HG02798 (cell line): Measurements from ENCODE around the gene TRPM3.
A peak's percentile ranks its signal among the peaks of the same experiment; 100 is the strongest.

Experiments used
- ATAC-seq: cut with Tn5 transposase; IDR thresholded peaks from one replicate; pipeline ENCODE4 v1.9.1; 2021; ENCODE audit warnings: mild to moderate bottlenecking; ENCODE audit not compliant: unreplicated experiment, poor library complexity

The TRPM3 gene

GRCh38 chr9:70510157-70510770, 611.2 kb downstream of the TRPM3 start:
- no peak for ATAC-seq

DNA sequence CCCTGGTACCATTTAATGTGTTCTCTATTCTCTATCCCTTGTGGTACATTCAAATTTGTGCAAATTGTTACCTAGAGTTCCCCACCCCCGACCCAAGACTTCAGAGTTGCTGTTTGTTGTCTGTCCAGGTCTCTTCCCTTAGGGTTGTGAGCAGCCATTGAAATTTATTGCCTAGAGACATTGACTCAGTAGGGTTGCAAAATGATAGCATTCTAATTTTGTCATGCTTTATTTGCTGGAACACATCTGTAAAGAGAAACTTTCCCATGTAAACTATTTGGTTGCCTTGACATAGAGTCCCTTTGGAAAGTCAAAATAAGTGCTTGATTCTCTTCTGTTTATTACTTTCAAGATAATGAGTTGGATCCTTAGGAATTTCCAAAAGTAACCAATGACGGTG, 615.3 kb downstream of the TRPM3 start:
- ATAC-seq = no peak

DNA sequence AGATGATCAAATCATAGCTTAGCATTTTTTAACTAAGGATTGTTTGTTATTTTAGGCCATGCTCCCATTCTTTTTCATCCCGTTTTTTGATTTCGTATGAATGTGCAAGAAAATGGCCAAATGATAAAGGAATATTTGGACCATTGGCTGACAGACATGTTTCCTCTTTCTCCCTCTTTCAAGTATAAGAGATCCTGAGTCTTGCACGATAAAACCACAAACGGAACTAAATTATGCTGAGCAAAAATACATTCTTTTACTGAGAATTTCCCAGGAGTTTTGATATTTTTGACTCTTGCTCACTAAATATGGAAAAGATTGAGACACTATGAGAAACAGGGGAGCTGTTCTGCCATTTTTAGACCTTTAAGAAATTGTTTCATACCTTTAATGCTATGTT, 616.6 kb downstream of the TRPM3 start:
- no peak for ATAC-seq

DNA sequence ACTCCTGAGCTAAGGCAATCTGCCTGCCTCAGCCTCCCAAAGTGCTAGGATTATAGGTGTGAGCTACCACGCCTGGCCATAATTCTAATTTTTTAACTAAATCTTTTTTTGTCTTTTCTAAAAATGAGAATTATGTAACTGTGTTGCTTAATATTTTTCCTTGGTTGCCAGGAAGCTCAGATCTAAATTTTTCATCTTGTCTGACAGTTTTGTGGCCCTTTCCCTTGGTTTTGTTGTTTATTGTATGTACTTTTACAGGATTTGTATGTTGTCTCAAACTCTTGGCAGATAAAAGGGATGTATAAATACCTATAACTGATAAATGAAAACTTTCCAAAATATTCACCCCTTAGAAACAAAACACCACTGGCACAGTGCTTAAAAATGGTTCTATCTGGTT, 618.7 kb downstream of the TRPM3 start:
- no peak for ATAC-seq

DNA sequence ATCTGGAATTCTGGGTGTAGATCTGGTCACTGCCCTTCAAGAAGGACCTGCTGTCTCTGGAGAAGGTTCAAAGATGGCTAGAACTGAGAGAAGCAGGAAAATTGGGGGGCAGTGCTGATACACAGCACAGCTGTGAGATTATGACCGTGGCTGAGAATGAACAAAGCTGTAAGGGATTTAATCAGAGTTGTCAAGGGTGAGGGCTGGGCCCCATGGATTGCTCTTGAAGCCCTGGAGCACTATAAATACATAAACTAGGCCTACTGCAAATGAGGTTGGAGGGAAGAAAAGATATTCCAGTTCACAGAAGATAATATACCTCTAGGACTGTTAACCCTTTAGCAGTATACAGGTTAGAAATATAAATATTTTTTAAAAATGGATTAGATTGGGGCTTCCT, 620.6 kb downstream of the TRPM3 start:
- no peak for ATAC-seq

GRCh38 chr9:70499621-70500020, 621.8 kb downstream of the TRPM3 start:
- no peak for ATAC-seq

- no peak for ATAC-seq
Measured at GRCh38 chr9:70498866-70499265, 622.6 kb downstream of the TRPM3 start.

DNA sequence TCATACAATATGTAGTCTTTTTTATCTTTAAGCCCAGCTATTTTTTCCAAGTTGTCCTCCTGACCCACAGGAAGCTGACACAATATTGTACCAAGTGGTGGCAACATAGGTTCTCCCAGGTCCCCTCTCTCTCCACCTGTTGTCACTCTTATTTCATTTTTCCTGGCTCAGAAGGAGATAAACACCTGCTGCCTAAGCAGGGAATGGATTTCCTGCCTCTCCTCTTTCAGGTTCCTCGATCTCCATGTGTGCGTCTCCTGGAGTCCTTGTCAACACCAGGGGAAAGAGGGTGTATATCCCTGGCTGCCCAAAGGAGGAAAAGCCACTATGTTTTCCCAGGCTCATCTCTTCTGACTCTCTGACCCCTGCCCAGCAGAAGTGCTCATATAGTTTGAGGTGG, 625.2 kb downstream of the TRPM3 start:
- ATAC-seq = no peak

DNA sequence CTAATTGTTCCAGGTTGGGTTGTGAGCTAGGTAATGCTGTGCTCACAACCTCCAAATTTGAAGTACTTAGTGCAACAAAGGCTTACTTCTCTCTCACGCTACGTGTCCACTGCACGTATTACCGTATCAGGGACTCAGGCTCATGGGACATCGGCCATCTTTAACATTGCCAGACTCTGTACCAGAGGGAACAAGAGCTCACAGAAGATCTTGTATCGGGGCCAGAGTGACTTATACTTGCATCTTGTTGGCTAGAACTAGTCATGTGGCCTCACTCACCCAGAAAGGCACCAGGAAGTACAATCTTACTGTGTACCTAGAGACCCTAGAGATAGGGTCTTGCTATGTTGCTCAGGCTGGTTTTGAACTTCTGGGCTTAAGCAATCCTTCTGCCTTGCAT, 625.9 kb downstream of the TRPM3 start:
- no peak for ATAC-seq

DNA sequence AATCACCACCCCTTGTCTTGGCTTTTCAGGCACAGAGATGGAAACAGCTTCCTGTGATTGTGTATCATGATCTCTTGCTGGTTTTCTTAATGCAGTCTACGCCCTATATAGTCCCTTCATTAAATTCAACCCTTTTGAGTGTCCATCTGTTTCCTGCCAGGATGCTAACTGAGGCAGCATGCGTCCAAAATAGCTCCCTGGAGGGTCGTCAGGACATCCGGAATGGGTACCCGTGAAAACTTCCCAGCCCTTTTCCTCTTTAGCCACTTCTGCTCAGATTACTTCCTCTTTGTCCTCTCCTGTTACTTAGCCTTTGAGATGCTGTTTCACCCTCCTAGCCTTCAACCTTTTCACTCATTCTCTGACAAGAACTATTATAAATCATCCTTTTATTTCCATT, 627.2 kb downstream of the TRPM3 start:
- ATAC-seq = no peak

DNA sequence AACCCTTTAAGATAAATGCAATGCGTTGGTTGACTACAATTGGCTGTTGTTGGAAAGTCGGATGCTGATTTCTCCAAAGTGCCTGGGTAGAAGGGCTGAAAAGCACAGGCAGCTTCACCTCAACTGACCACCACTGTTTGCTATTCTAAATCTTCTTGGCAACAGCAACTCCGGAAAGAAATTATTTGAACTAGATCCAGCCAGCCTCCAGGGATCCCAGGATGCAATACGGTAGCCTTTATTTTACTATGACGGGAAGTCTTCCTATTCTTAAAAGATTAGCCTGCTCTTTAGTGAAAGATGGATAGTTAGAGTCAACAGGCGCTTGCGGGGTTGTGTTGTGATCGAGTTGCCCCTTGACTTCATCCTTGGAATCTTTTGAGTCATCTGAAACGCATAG, 628.4 kb downstream of the TRPM3 start:
- ATAC-seq = no peak

GRCh38 chr9:70492319-70492777, 629.1 kb downstream of the TRPM3 start:
- no peak for ATAC-seq

GRCh38 chr9:70491426-70492318, 629.7 kb downstream of the TRPM3 start:
- no peak for ATAC-seq

GRCh38 chr9:70490478-70490877, 630.9 kb downstream of the TRPM3 start:
- no peak for ATAC-seq

DNA sequence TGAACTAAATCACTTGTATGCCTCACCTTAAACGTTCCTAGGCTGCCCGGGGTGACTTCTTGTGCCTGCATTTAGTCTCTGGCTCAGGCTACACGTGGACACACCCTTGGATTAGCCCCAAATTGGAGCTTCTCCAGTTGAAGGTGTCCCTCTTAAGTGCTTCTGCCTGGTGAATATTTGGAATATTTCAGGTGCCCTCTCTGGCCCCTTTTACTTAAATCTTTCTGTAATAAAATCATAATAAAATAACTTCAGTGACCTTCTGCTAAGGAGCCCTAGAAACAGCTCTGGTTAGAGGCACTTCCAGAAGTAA, 632.7 kb downstream of the TRPM3 start:
- ATAC-seq = no peak

DNA sequence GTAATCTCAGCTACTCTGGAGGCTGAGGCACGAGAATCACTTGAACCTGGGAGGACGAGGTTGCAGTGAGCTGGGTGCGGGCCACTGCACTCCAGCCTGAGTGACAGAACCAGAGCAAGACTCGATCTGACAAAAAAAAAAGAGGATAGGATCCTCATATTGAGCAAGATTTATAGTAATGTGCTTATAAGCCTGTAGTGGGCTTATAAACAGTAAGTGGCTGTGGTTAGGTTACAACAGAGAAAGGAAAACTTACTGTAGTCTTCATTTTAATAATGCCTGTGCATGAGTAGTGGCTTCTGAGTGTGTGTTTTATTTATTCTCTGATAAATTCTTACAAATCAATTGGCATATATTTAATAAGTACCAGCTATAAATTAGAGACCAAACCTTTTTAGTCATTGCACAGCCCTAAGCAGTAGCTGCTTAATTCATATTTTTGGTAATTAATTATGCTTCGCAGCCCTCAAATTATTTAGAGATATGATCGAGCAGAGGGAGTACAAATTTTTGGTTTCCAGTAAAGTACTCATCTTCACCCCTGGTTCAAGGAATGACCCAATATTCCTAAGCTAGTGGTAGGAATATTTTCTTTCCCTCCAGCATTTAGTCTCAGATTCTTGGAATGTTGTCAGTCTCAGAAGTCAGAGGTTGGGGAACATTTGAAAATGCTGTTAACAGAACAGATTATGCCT, 633.2 kb downstream of the TRPM3 start:
- ATAC-seq = no peak

GRCh38 chr9:70486127-70486526, 635.3 kb downstream of the TRPM3 start:
- ATAC-seq = no peak

DNA sequence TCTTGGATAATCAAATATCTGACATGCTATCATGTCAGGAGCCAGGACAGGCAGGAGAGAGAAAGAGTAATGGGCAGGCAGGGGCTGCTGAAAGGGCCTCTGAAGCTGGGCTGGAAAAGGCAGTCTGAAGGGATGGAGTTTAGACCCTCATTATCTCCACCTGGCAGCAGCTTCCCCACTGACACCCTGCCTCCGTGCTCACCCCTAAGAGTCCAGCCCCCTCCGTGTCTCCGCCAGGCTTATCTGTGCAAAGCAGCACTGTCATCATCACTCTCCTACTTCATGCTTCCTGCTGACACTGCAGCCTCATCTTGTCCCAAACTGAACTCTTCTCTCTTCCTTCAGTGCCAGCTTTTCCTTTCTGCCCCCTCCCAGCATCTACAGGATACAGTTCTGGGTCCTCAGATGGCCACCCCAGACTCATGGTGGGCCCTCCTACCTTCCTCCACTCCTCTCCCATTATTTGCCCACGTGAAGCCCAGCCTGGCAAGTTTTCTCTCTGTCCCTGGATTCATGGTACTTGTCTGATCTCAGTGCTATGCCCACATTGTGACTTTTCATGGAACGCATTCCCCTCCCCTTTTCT, 636.1 kb downstream of the TRPM3 start:
- ATAC-seq = no peak

- ATAC-seq = peak; percentile 76
Measured at GRCh38 chr9:70484232-70485130, 636.9 kb downstream of the TRPM3 start.

- ATAC-seq = no peak
Measured at GRCh38 chr9:70481471-70481870, 640.0 kb downstream of the TRPM3 start.
